Uterus (tissue), 2 donors: ENCODE measurements around the gene FNDC10.

Experiments used
- POLR2A ChIP-seq, 2 donors: fragments of 450-650 bp; IDR thresholded peaks; one replicate each; pipeline ENCODE4 v1.6.1; 2016; ENCODE audit warnings: antibody characterized with exemption in 2 of 2, mild to moderate bottlenecking in 1 of 2, moderate library complexity in 1 of 2
- TF ChIP-seq, protein P1 (sequence below), 4 experiments: fragments of 200-600 bp in 2 of 4; fragments of 450-650 bp in 2 of 4; sonication (generic) in 2 of 4; IDR thresholded peaks; one replicate each; pipeline ENCODE4 v1.5.1; 2016 to 2019; ENCODE audit warnings: antibody characterized with exemption in 4 of 4, mild to moderate bottlenecking in 2 of 4, moderate library complexity in 1 of 4

DNA sequence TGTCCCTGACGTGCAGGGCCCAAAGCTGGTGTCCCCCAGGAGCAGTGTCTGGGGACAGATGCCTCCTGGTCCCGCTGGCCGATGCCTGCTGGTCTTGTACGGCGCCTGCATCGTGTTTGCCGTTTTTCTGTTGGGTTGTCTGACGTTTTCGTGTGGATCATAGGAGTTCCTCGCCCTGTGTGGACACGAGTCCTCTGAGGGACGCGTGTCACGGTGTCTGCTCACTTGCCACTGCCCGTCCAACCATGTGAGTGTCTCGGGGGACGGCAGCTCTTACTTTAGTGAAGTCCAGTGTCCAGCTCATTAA is 22.8 kb upstream of the FNDC10 start:
- TF ChIP-seq, protein P1, sequence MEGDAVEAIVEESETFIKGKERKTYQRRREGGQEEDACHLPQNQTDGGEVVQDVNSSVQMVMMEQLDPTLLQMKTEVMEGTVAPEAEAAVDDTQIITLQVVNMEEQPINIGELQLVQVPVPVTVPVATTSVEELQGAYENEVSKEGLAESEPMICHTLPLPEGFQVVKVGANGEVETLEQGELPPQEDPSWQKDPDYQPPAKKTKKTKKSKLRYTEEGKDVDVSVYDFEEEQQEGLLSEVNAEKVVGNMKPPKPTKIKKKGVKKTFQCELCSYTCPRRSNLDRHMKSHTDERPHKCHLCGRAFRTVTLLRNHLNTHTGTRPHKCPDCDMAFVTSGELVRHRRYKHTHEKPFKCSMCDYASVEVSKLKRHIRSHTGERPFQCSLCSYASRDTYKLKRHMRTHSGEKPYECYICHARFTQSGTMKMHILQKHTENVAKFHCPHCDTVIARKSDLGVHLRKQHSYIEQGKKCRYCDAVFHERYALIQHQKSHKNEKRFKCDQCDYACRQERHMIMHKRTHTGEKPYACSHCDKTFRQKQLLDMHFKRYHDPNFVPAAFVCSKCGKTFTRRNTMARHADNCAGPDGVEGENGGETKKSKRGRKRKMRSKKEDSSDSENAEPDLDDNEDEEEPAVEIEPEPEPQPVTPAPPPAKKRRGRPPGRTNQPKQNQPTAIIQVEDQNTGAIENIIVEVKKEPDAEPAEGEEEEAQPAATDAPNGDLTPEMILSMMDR (IDR thresholded peaks at IDR 0.05), result no peak
- no peak for TF ChIP-seq POLR2A (IDR thresholded peaks at IDR 0.05)
